Activated naive CD4-positive, alpha-beta T cell treated with anti-CD3 and anti-CD28 coated beads, Interleukin-2, amount 10 ng/mL, durations not matched to agents 7 days and 5 days (primary cell): ENCODE measurements around the gene MIPOL1.
A peak's percentile ranks its signal among the peaks of the same experiment; 100 is the strongest.

ENCODE experiments used
- CTCF ChIA-PET: fragments of 350-600 bp; sonication (Branson Sonifier 250); formaldehyde crosslinking; loops from one replicate; lab custom pipeline; 2021; ENCODE audit warnings: antibody characterized with exemption; lab: Charles Lee
- DNase-seq: peaks from one replicate; pipeline ENCODE4 v3.0.0-alpha.2; 2020
- H3K27ac Mint-ChIP-seq: one replicate; pipeline ENCODE4 v1.8.0; 2021; ENCODE audit warnings: mild to moderate bottlenecking, moderate library complexity, mixed read lengths
- H3K27me3 Mint-ChIP-seq: one replicate; pipeline ENCODE4 v1.8.0; 2021; ENCODE audit warnings: mild to moderate bottlenecking, mixed read lengths
- H3K36me3 Mint-ChIP-seq: one replicate; pipeline ENCODE4 v1.8.0; 2021; ENCODE audit warnings: mixed read lengths
- H3K4me1 Mint-ChIP-seq: one replicate; pipeline ENCODE4 v1.8.0; 2021; ENCODE audit warnings: mixed read lengths
- H3K4me3 Mint-ChIP-seq: one replicate; pipeline ENCODE4 v1.8.0; 2021; ENCODE audit warnings: mild to moderate bottlenecking, moderate library complexity, mixed read lengths
- H3K9me3 Mint-ChIP-seq: one replicate; pipeline ENCODE4 v1.8.0; 2021; ENCODE audit warnings: mixed read lengths

The MIPOL1 gene

GRCh38 chr14:37589715-37590427, 392.1 kb downstream of the MIPOL1 start:
- DNase-seq = no peak
- Mint-ChIP-seq H3K9me3 (peaks cover 6% of the 10 kb centered on the region), H3K36me3 (peaks cover 15% of the 10 kb centered on the region), H3K27ac (no peak overlapping the region), H3K4me3 (no peak overlapping the region), H3K27me3 (peaks cover 91% of the 10 kb centered on the region), H3K4me1 (peaks cover 4% of the 10 kb centered on the region)
- CTCF ChIA-PET = no interaction called here

- H3K27ac Mint-ChIP-seq = peak overlapping the region; percentile 73
- peaks cover 15% of the 10 kb centered on the region for H3K36me3 Mint-ChIP-seq
- no peak for DNase-seq
- H3K4me1 Mint-ChIP-seq = peaks cover 5% of the 10 kb centered on the region
- peaks cover 91% of the 10 kb centered on the region for H3K27me3 Mint-ChIP-seq
- no peak overlapping the region for H3K4me3 Mint-ChIP-seq
- CTCF ChIA-PET = no interaction called here
- H3K9me3 Mint-ChIP-seq = peaks cover 6% of the 10 kb centered on the region
Measured at GRCh38 chr14:37590428-37591139, 392.8 kb downstream of the MIPOL1 start.

GRCh38 chr14:37591311-37591940, 393.7 kb downstream of the MIPOL1 start:
- CTCF ChIA-PET = no interaction called here
- H3K4me1 Mint-ChIP-seq = peaks cover 10% of the 10 kb centered on the region
- DNase-seq = no peak
- H3K27ac Mint-ChIP-seq = peak overlapping the region; percentile 73
- H3K27me3 Mint-ChIP-seq = peaks cover 91% of the 10 kb centered on the region
- H3K36me3 Mint-ChIP-seq = peaks cover 16% of the 10 kb centered on the region
- peak overlapping the region; percentile 31 for H3K4me3 Mint-ChIP-seq
- H3K9me3 Mint-ChIP-seq = peaks cover 6% of the 10 kb centered on the region

GRCh38 chr14:37591941-37592481, 394.3 kb downstream of the MIPOL1 start:
- Mint-ChIP-seq H3K27ac (no peak overlapping the region), H3K4me3 (no peak overlapping the region), H3K36me3 (peaks cover 16% of the 10 kb centered on the region), H3K4me1 (peaks cover 11% of the 10 kb centered on the region), H3K27me3 (peaks cover 96% of the 10 kb centered on the region), H3K9me3 (peaks cover 6% of the 10 kb centered on the region)
- no peak for DNase-seq
- CTCF ChIA-PET = no interaction called here

- H3K27me3 Mint-ChIP-seq = peaks cover 96% of the 10 kb centered on the region
- no peak for DNase-seq
- CTCF ChIA-PET = interaction anchor here (0.7 kb wide), 1 partner anchor 346 kb away, joined by 5 read pairs; no protein-coding TSS in a partner anchor
- peaks cover 6% of the 10 kb centered on the region for H3K9me3 Mint-ChIP-seq
- H3K36me3 Mint-ChIP-seq = peaks cover 21% of the 10 kb centered on the region
- H3K4me3 Mint-ChIP-seq = peak overlapping the region; percentile 21
- H3K27ac Mint-ChIP-seq = peak overlapping the region; percentile 67
- H3K4me1 Mint-ChIP-seq = peaks cover 11% of the 10 kb centered on the region
Measured at GRCh38 chr14:37592482-37593408, 395.0 kb downstream of the MIPOL1 start.

- H3K36me3 Mint-ChIP-seq = peaks cover 21% of the 10 kb centered on the region
- peaks cover 96% of the 10 kb centered on the region for H3K27me3 Mint-ChIP-seq
- peak overlapping the region; percentile 15 for H3K27ac Mint-ChIP-seq
- peaks cover 7% of the 10 kb centered on the region for H3K9me3 Mint-ChIP-seq
- peak overlapping the region; percentile 27 for H3K4me3 Mint-ChIP-seq
- peaks cover 11% of the 10 kb centered on the region for H3K4me1 Mint-ChIP-seq
- DNase-seq = no peak
- CTCF ChIA-PET = interaction anchor here (0.7 kb wide), 1 partner anchor 346 kb away, joined by 5 read pairs; no protein-coding TSS in a partner anchor
Measured at GRCh38 chr14:37593511-37594237, 395.9 kb downstream of the MIPOL1 start.

GRCh38 chr14:37594238-37594970, 396.7 kb downstream of the MIPOL1 start:
- peak; percentile 47 for DNase-seq
- peaks cover 23% of the 10 kb centered on the region for H3K36me3 Mint-ChIP-seq
- H3K9me3 Mint-ChIP-seq = peaks cover 11% of the 10 kb centered on the region
- peaks cover 17% of the 10 kb centered on the region for H3K4me1 Mint-ChIP-seq
- H3K27ac Mint-ChIP-seq = peak overlapping the region; percentile 6
- H3K4me3 Mint-ChIP-seq = peak overlapping the region; percentile 27
- CTCF ChIA-PET = no interaction called here
- H3K27me3 Mint-ChIP-seq = peaks cover 96% of the 10 kb centered on the region

- Mint-ChIP-seq H3K27ac (peak within 1 kb of the TSS; percentile 82), H3K4me1 (peaks cover 17% of the 10 kb centered on the region), H3K36me3 (peaks cover 24% of the 10 kb centered on the region), H3K27me3 (peaks cover 98% of the 10 kb centered on the region), H3K4me3 (peak within 1 kb of the TSS; percentile 41), H3K9me3 (peaks cover 11% of the 10 kb centered on the region)
- CTCF ChIA-PET = no interaction called here
- no peak for DNase-seq
Measured at GRCh38 chr14:37594971-37595808, 397.5 kb downstream of the MIPOL1 start, which contains the start of the genes FOXA1 and TTC6. TSS of gene FOXA1 (minus strand) at chr14:37595249. CDS start at chr14:37594972, 277 bp downstream. TSS of gene TTC6 (plus strand) at chr14:37595629. CDS start at chr14:37622065, 26,436 bp downstream.

GRCh38 chr14:37595809-37596621, 398.3 kb downstream of the MIPOL1 start:
- peak; percentile 42 for DNase-seq
- H3K4me1 Mint-ChIP-seq = peaks cover 17% of the 10 kb centered on the region
- peaks cover 11% of the 10 kb centered on the region for H3K9me3 Mint-ChIP-seq
- peaks cover 97% of the 10 kb centered on the region for H3K27me3 Mint-ChIP-seq
- peak overlapping the region; percentile 82 for H3K27ac Mint-ChIP-seq
- H3K36me3 Mint-ChIP-seq = peaks cover 23% of the 10 kb centered on the region
- CTCF ChIA-PET = no interaction called here
- H3K4me3 Mint-ChIP-seq = peak overlapping the region; percentile 41

GRCh38 chr14:37596790-37597472, 399.2 kb downstream of the MIPOL1 start:
- Mint-ChIP-seq H3K27me3 (peaks cover 97% of the 10 kb centered on the region), H3K9me3 (peaks cover 11% of the 10 kb centered on the region), H3K36me3 (peaks cover 20% of the 10 kb centered on the region), H3K4me3 (no peak overlapping the region), H3K4me1 (peaks cover 17% of the 10 kb centered on the region), H3K27ac (no peak overlapping the region)
- DNase-seq = no peak
- CTCF ChIA-PET = no interaction called here

- no peak for DNase-seq
- H3K27ac Mint-ChIP-seq = no peak overlapping the region
- CTCF ChIA-PET = no interaction called here
Measured at GRCh38 chr14:37597538-37597913, 399.8 kb downstream of the MIPOL1 start.

More at GRCh38 chr14:37597538-37597913, 399.8 kb downstream of the MIPOL1 start:
- H3K4me1 Mint-ChIP-seq = peaks cover 17% of the 10 kb centered on the region
- no peak overlapping the region for H3K4me3 Mint-ChIP-seq
- peaks cover 10% of the 10 kb centered on the region for H3K9me3 Mint-ChIP-seq
- peaks cover 19% of the 10 kb centered on the region for H3K36me3 Mint-ChIP-seq
- H3K27me3 Mint-ChIP-seq = peaks cover 96% of the 10 kb centered on the region
